Calu3 (cell line): ENCODE data around the gene NEDD9. TPM values are rescaled to one million over a fixed set of nuclear protein-coding genes. Genes with fewer than 3 reads are reported as not detected.

ENCODE experiments used
- BruUV-seq: library from RNA; stranded (reverse); fragments of 400-500 nt; replicated peaks from 2 replicates; lab custom pipeline; 2021; lab: Mats Ljungman, UMichigan
- CTCF ChIA-PET: fragments of 300-600 bp; sonication (Branson Sonifier 250); formaldehyde crosslinking; loops from one replicate; lab custom pipeline; 2022; ENCODE audit warnings: antibody characterized with exemption; lab: Charles Lee
- DNase-seq: peaks from one replicate; pipeline ENCODE4 v3.0.0; 2022
- H3K27ac Mint-ChIP-seq: one replicate; pipeline ENCODE4 v1.8.0; 2022; ENCODE audit warnings: mixed read lengths; ENCODE audit not compliant: unreplicated experiment
- H3K27me3 Mint-ChIP-seq: one replicate; pipeline ENCODE4 v1.8.0; 2022; ENCODE audit warnings: mixed read lengths; ENCODE audit not compliant: unreplicated experiment
- H3K36me3 Mint-ChIP-seq: one replicate; pipeline ENCODE4 v1.8.0; 2022; ENCODE audit warnings: mild to moderate bottlenecking, moderate library complexity, mixed read lengths; ENCODE audit not compliant: insufficient read depth, unreplicated experiment
- H3K4me1 Mint-ChIP-seq: one replicate; pipeline ENCODE4 v1.8.0; 2022; ENCODE audit warnings: mild to moderate bottlenecking, low read depth, mixed read lengths; ENCODE audit not compliant: unreplicated experiment
- H3K4me3 Mint-ChIP-seq: one replicate; pipeline ENCODE4 v1.8.0; 2022; ENCODE audit warnings: mild to moderate bottlenecking, low read depth, moderate library complexity, mixed read lengths; ENCODE audit not compliant: unreplicated experiment
- H3K9me3 Mint-ChIP-seq: one replicate; pipeline ENCODE4 v1.8.0; 2022; ENCODE audit warnings: low read depth, mixed read lengths; ENCODE audit not compliant: unreplicated experiment
- intact Hi-C: fragments of 100-400 bp; cut with micrococcal nuclease; formaldehyde crosslinking; loops from one replicate; pipeline ENCODE4 v1.10.0; 2022; ENCODE audit not compliant: unreplicated experiment
- total RNA-seq: library from RNA; stranded (reverse); gene quantifications from 2 replicates; pipeline ENCODE4 v1.2.3, GENCODE V29; 2022
- TF ChIP-seq, protein P1 (sequence below): fragments of 200-600 bp; IDR thresholded peaks from one replicate; pipeline ENCODE4 v1.8.0; 2022; ENCODE audit warnings: antibody characterized with exemption; ENCODE audit not compliant: unreplicated experiment

NEDD9 gene
- total RNA-seq, 1 experiment from 2014 or later: 28.1 TPM

DNA sequence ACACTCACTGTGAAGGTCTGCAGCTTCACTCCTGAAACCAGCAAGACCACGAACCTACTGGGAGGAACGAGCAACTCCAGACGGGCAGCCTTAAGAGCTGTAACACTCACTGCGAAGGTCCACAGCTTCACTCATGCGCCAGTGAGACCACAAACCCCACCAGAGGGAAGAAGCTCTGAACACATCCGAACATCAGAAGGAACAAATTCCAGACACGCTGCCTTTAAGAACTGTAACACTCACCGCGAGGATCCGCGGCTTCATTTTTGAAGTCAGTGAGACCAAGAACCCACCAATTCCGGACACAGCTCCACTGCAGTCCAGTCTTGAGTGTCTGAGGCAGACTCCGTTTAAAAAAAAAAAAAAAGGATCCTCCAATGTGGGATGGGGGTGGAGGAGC, 60.5 kb downstream of the NEDD9 start:
- intact Hi-C loops: loop anchor here (1.0 to 5.0 kb wide), 2 partner anchors 28 to 45 kb away; no protein-coding TSS in a partner anchor
- H3K4me3 Mint-ChIP-seq: no peak overlapping the region
- H3K36me3 Mint-ChIP-seq: no peaks in the 10 kb centered on the region
- H3K27ac Mint-ChIP-seq: no peak overlapping the region
- no TSS peak for BruUV-seq
- CTCF ChIA-PET: interaction anchor here (0.9 kb wide), 1 partner anchor 28 kb away, joined by 3 read pairs; no protein-coding TSS in a partner anchor
- H3K27me3 Mint-ChIP-seq: no peaks in the 10 kb centered on the region
- DNase-seq: no peak
- no peaks in the 10 kb centered on the region for H3K9me3 Mint-ChIP-seq
- peaks cover 20% of the 10 kb centered on the region for H3K4me1 Mint-ChIP-seq
- TF ChIP-seq, protein P1, sequence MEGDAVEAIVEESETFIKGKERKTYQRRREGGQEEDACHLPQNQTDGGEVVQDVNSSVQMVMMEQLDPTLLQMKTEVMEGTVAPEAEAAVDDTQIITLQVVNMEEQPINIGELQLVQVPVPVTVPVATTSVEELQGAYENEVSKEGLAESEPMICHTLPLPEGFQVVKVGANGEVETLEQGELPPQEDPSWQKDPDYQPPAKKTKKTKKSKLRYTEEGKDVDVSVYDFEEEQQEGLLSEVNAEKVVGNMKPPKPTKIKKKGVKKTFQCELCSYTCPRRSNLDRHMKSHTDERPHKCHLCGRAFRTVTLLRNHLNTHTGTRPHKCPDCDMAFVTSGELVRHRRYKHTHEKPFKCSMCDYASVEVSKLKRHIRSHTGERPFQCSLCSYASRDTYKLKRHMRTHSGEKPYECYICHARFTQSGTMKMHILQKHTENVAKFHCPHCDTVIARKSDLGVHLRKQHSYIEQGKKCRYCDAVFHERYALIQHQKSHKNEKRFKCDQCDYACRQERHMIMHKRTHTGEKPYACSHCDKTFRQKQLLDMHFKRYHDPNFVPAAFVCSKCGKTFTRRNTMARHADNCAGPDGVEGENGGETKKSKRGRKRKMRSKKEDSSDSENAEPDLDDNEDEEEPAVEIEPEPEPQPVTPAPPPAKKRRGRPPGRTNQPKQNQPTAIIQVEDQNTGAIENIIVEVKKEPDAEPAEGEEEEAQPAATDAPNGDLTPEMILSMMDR: no peak

DNA sequence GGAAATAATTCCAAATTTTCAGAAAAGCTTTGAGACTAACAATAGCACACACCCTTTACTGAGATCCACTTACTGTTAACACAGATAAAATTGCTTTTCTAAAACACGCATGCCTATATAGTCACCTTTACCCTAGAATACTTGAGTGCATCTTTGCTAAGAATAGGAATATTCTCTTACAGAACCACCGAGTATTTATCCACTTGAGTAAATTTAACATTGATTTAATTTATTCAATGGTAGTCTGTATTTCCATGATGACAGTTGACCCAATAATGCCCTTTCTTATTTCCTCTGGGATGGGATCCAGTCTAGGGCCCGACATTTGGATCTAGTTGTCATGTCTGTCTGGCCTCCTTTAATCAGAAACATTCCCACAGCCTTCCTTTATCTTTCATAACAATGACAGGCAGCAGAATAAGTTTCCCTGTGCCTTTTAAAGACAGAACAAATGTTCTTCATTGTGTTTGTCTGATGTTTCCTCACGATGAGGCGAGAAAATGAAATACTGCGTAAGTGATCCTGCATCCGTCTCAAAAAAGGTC, 64.3 kb downstream of the NEDD9 start:
- Mint-ChIP-seq H3K27ac (no peak overlapping the region), H3K9me3 (no peaks in the 10 kb centered on the region), H3K4me1 (peaks cover 8% of the 10 kb centered on the region), H3K27me3 (no peaks in the 10 kb centered on the region), H3K36me3 (no peaks in the 10 kb centered on the region), H3K4me3 (no peak overlapping the region)
- no TSS peak for BruUV-seq
- CTCF ChIA-PET: no interaction called here
- no peak for DNase-seq
- intact Hi-C loops: no loop called here
- TF ChIP-seq, protein P1: no peak

DNA sequence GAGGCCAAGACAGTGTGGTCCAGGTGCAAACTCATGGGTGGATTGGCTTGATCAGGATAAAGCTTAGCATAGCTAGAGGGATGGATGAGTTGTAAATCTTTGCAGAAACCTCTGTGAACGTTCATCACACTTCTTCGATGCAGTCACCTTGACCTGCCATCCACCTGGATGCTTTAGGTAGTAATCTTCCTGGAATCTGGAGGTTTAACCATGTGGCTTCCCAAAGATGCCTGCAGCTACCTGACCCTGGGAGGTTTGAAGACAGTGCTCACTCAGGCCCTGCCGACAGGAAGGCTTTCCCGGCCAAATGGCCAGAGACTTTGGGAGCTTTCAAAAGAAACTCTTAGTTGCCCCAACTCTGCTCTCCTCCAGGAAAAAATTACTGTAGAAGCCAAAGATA, 65.5 kb downstream of the NEDD9 start:
- DNase-seq: no peak
- H3K9me3 Mint-ChIP-seq: no peaks in the 10 kb centered on the region
- BruUV-seq: no TSS peak

DNA sequence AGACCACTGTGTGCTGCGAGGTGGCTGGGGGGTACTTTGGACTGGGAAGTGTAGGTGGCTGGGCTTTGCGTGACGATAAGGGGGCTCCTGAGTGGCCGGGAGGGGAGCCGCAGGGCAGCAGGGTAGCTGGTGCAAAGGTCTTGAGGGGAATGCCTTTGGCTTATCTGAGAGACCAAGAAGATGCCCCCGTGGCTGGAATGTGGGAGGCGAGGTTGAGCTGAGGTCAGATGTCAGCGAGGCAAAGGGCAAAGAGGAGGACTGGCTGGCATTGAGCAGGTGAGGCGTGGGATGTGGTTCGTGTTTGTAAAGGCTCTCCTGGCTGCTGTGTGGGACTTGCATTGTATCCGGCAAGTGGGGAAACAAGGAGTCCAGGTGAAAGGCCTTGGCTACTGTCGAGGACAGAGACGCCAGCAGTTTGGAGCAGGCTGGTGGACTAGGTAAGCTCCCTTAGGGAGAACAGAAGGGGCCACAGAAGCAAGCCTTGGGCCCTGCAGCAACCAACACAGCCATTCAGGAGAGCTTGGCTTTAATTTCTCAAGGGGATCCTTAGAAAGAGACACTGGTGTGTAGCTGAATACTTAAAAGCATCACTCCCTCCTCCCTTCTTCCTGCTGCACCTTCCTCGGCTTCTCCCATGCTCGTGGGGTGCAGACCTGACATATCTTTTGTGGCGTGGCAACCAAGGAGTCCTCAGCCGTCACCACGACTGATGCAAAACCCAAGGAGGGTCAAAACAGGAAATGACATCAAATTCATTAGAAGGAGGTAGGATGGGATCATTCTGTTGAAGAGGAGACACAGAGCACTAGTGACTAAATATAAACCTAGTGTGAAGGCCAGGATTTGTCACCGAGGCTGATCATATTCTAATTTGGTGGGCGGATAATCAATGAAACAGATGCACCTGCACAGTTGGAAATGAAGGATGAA, 67.5 kb downstream of the NEDD9 start:
- BruUV-seq: no TSS peak
- H3K36me3 Mint-ChIP-seq: no peaks in the 10 kb centered on the region
- CTCF ChIA-PET: no interaction called here
- TF ChIP-seq, protein P1: no peak
- intact Hi-C loops: no loop called here
- no peaks in the 10 kb centered on the region for H3K9me3 Mint-ChIP-seq
- H3K4me3 Mint-ChIP-seq: no peak overlapping the region
- DNase-seq: no peak
- H3K27ac Mint-ChIP-seq: no peak overlapping the region
- peaks cover 17% of the 10 kb centered on the region for H3K4me1 Mint-ChIP-seq
- no peaks in the 10 kb centered on the region for H3K27me3 Mint-ChIP-seq

More for the DNA sequence above, 65.5 kb downstream of the NEDD9 start:
- TF ChIP-seq, protein P1: no peak
- Mint-ChIP-seq H3K4me3 (no peak overlapping the region), H3K36me3 (no peaks in the 10 kb centered on the region), H3K4me1 (peaks cover 3% of the 10 kb centered on the region), H3K27ac (no peak overlapping the region), H3K27me3 (no peaks in the 10 kb centered on the region)
- CTCF ChIA-PET: interaction anchor here (0.7 kb wide), 1 partner anchor 109 kb away, joined by 3 read pairs; no protein-coding TSS in a partner anchor
- intact Hi-C loops: no loop called here
